ENCODE results near the gene TMEM154.

DNA sequence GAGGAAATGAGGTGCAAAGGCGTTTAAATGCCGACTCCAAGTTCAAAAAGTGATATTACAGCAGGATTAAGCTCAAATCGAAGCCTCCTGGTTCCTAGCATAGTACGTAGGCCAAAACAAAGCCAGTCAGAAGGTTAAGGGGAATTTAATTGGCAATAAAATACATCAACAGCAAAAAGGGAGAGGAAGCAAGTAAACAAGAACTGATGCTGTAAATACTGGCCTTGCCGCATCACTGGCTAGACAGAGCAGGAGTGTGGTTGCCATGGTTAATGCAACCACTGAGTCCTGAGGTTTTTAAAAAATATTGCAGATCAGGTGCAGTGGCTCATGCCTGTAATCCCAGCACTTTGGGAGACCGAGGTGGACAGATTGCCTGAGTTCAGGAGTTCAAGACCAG lies 80.7 kb downstream of the TMEM154 start:
- no peak for TF ChIP-seq EZH2 (IDR thresholded peaks at IDR 0.05; ENCODE audit: borderline replicate concordance, insufficient read depth, low read length, poor library complexity, severe bottlenecking)
- TF ChIP-seq, protein P1, sequence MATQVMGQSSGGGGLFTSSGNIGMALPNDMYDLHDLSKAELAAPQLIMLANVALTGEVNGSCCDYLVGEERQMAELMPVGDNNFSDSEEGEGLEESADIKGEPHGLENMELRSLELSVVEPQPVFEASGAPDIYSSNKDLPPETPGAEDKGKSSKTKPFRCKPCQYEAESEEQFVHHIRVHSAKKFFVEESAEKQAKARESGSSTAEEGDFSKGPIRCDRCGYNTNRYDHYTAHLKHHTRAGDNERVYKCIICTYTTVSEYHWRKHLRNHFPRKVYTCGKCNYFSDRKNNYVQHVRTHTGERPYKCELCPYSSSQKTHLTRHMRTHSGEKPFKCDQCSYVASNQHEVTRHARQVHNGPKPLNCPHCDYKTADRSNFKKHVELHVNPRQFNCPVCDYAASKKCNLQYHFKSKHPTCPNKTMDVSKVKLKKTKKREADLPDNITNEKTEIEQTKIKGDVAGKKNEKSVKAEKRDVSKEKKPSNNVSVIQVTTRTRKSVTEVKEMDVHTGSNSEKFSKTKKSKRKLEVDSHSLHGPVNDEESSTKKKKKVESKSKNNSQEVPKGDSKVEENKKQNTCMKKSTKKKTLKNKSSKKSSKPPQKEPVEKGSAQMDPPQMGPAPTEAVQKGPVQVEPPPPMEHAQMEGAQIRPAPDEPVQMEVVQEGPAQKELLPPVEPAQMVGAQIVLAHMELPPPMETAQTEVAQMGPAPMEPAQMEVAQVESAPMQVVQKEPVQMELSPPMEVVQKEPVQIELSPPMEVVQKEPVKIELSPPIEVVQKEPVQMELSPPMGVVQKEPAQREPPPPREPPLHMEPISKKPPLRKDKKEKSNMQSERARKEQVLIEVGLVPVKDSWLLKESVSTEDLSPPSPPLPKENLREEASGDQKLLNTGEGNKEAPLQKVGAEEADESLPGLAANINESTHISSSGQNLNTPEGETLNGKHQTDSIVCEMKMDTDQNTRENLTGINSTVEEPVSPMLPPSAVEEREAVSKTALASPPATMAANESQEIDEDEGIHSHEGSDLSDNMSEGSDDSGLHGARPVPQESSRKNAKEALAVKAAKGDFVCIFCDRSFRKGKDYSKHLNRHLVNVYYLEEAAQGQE (IDR thresholded peaks at IDR 0.05; ENCODE audit: borderline replicate concordance) = no peak
